HEK293T (cell line): ENCODE results near the gene FAM168B.

Experiments used
- CTCF ChIA-PET: fragments of 350-600 bp; formaldehyde crosslinking; extraction: SDS; loops from one replicate; lab custom pipeline; 2021; ENCODE audit warnings: antibody characterized with exemption, inconsistent platforms; lab: Yijun Ruan, JAX
- POLR2A ChIA-PET: fragments of 350-600 bp; formaldehyde crosslinking; extraction: SDS; loops from one replicate; lab custom pipeline; 2020; ENCODE audit warnings: antibody characterized with exemption, inconsistent platforms; lab: Yijun Ruan, JAX
- DNase-seq: peaks from one replicate; pipeline ENCODE4 v3.0.0; 2012; ENCODE audit warnings: mixed read lengths; ENCODE audit errors: extremely low spot score
- ARNT ChIP-seq: fragments of 450-650 bp; IDR thresholded peaks from 2 replicates; pipeline ENCODE4 v1.6.1; 2017; ENCODE audit warnings: mild to moderate bottlenecking
- BHLHE40 ChIP-seq: fragments of 450-650 bp; IDR thresholded peaks from 2 replicates; pipeline ENCODE4 v1.6.1; 2016; ENCODE audit warnings: mild to moderate bottlenecking, moderate library complexity, borderline replicate concordance
- CTBP1 ChIP-seq: fragments of 450-650 bp; IDR thresholded peaks from 2 replicates; pipeline ENCODE4 v1.6.1; 2016; ENCODE audit warnings: borderline replicate concordance
- ELF4 ChIP-seq: fragments of 450-650 bp; IDR thresholded peaks from 2 replicates; pipeline ENCODE4 v1.6.1; 2017; ENCODE audit warnings: antibody characterized with exemption
- FOXA1 ChIP-seq: fragments of 450-650 bp; IDR thresholded peaks from 2 replicates; pipeline ENCODE4 v1.6.1; 2016; ENCODE audit warnings: mild to moderate bottlenecking
- FOXK2 ChIP-seq: fragments of 450-650 bp; IDR thresholded peaks from 2 replicates; pipeline ENCODE4 v1.6.1; 2016; ENCODE audit warnings: mild to moderate bottlenecking
- FOXM1 ChIP-seq: fragments of 450-650 bp; IDR thresholded peaks from 2 replicates; pipeline ENCODE4 v1.6.1; 2017; ENCODE audit warnings: mild to moderate bottlenecking, borderline replicate concordance
- HDGF ChIP-seq: fragments of 450-650 bp; IDR thresholded peaks from 2 replicates; pipeline ENCODE4 v1.6.1; 2017; ENCODE audit warnings: antibody characterized with exemption, borderline replicate concordance
- L3MBTL2 ChIP-seq: fragments of 450-650 bp; conservative IDR thresholded peaks from 2 replicates; pipeline ENCODE4 v1.6.1; 2016; ENCODE audit warnings: mild to moderate bottlenecking
- LEF1 ChIP-seq: fragments of 450-650 bp; IDR thresholded peaks from 2 replicates; pipeline ENCODE4 v1.6.1; 2017; ENCODE audit warnings: mild to moderate bottlenecking, borderline replicate concordance
- NFRKB ChIP-seq: fragments of 450-650 bp; IDR thresholded peaks from 2 replicates; pipeline ENCODE4 v1.6.1; 2016; ENCODE audit warnings: mild to moderate bottlenecking, moderate library complexity
- SP1 ChIP-seq: fragments of 450-650 bp; IDR thresholded peaks from 2 replicates; pipeline ENCODE4 v1.6.1; 2017
- SUZ12 ChIP-seq: fragments of 450-650 bp; IDR thresholded peaks from 2 replicates; pipeline ENCODE4 v1.6.1; 2016; ENCODE audit warnings: mild to moderate bottlenecking
- TARDBP ChIP-seq: fragments of 450-650 bp; IDR thresholded peaks from 2 replicates; pipeline ENCODE4 v1.6.1; 2016
- ZNF384 ChIP-seq: fragments of 450-650 bp; IDR thresholded peaks from 2 replicates; pipeline ENCODE4 v1.6.1; 2016
- TF ChIP-seq, protein P1 (sequence below): fragments of 450-650 bp; IDR thresholded peaks from 2 replicates; pipeline ENCODE4 v1.6.1; 2016

Gene FAM168B

GRCh38 chr2:131058920-131059319, 34.3 kb downstream of the FAM168B start:
- no peak for DNase-seq
- CTCF ChIA-PET = no interaction called here
- POLR2A ChIA-PET = interaction anchor here (1.4 kb wide), 1 partner anchor 34 kb away, joined by 3 read pairs; the partner anchor contains the start of gene FAM168B
- TF ChIP-seq ARNT = no peak

DNA sequence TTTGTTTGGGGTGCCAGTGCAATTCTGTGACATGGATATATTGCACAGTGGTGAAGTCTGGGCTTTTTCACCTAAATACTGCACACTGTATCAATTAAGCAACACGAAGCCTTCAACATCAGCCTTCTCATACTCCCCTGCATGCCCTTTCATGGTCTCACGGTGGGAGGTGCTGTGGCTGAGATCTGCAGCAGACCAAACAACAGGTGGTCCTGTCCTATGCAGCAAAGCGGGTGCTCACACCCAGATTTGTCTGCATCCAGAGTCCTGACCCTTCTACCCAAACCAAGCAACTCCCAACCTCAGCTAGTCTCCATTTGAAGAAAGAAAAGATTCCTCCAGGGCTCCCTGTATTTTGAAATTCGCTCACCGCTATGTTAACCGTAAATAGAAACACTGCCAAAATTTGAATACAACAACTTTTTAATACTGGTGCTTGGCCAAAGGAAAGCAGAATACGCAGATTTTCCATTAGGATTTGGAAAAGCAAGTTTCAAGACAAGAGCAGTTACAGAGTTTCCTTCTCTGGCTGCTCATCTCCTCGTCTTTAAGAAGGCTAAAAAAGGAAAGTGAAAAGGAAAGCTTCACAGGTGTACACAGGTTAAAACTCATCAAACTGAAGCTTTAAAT, 34.9 kb downstream of the FAM168B start:
- ChIA-PET CTCF (no interaction called here), POLR2A (no interaction called here)

GRCh38 chr2:131056932-131057287, 36.4 kb downstream of the FAM168B start:
- ChIA-PET CTCF (no interaction called here), POLR2A (no interaction called here)
- DNase-seq = no peak
- no peak for TF ChIP-seq NFRKB
- no peak for TF ChIP-seq HDGF
- TF ChIP-seq L3MBTL2 = no peak
- no peak for TF ChIP-seq FOXM1
- TF ChIP-seq FOXK2 = no peak
- no peak for TF ChIP-seq FOXA1
- TF ChIP-seq SP1 = no peak
- TF ChIP-seq, protein P1, sequence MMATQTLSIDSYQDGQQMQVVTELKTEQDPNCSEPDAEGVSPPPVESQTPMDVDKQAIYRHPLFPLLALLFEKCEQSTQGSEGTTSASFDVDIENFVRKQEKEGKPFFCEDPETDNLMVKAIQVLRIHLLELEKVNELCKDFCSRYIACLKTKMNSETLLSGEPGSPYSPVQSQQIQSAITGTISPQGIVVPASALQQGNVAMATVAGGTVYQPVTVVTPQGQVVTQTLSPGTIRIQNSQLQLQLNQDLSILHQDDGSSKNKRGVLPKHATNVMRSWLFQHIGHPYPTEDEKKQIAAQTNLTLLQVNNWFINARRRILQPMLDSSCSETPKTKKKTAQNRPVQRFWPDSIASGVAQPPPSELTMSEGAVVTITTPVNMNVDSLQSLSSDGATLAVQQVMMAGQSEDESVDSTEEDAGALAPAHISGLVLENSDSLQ = no peak
- TF ChIP-seq TARDBP = no peak
- no peak for TF ChIP-seq LEF1

More for the DNA sequence above, 34.9 kb downstream of the FAM168B start:
- no peak for DNase-seq
- TF ChIP-seq HDGF = no peak
- TF ChIP-seq L3MBTL2 = no peak
- TF ChIP-seq NFRKB = no peak
- no peak for TF ChIP-seq SUZ12
- TF ChIP-seq BHLHE40 = no peak
- TF ChIP-seq SP1 = no peak
- TF ChIP-seq ZNF384 = no peak
- no peak for TF ChIP-seq ARNT

GRCh38 chr2:131056204-131056931, 36.9 kb downstream of the FAM168B start:
- DNase-seq = no peak
- CTCF ChIA-PET = no interaction called here
- no peak for TF ChIP-seq SUZ12
- TF ChIP-seq ZNF384 = no peak
- no peak for TF ChIP-seq LEF1
- no peak for TF ChIP-seq FOXM1
- TF ChIP-seq, protein P1 = no peak
- no peak for TF ChIP-seq FOXA1
- no peak for TF ChIP-seq CTBP1
- POLR2A ChIA-PET = no interaction called here

DNA sequence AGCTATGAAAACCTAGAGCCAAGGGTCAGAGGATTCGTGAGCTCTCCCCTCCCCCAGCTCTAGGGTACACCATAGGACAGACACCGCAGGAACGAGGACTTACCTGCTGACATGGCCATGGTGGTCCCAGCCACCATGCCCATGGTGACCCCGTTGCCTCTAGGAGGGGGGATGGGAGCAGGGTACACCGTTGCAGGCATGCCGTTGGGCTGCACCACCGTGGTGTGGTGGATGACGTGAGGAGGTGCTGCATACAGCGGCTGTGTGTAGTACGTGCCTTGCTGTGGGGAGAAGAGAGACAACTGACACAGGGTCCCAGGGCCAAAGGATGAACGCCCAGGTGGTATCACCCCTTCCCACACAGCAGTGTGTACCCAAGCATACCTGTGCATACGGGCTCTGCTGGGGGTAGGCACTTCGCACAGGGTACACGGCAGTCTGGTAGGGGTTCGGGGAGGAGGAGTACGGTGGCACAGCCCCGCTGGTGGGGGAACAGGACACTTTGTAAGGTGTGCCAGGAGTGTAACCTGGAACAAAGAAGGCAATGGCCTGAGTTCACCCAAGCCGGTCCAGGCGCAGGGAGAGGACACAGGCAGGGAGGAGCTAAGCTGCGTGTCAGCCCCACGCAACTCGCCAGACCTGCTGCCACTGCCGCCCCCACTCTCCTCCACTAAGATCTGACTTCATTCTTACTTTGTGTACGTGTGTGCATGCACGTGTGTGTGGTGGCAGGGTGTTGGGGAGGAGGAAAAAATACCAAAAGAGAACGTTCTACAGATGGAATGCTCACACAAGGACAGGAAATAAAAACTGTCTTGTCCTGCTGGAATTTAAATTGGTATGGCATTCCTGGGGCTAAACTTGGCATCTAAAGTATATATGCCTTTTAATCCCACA, 37.8 kb downstream of the FAM168B start:
- no peak for TF ChIP-seq LEF1
- TF ChIP-seq TARDBP = no peak
- TF ChIP-seq, protein P1 = no peak
- TF ChIP-seq HDGF = no peak
- TF ChIP-seq FOXA1 = no peak
- no peak for TF ChIP-seq ELF4
- no peak for DNase-seq
- POLR2A ChIA-PET = no interaction called here
- CTCF ChIA-PET = no interaction called here

DNA sequence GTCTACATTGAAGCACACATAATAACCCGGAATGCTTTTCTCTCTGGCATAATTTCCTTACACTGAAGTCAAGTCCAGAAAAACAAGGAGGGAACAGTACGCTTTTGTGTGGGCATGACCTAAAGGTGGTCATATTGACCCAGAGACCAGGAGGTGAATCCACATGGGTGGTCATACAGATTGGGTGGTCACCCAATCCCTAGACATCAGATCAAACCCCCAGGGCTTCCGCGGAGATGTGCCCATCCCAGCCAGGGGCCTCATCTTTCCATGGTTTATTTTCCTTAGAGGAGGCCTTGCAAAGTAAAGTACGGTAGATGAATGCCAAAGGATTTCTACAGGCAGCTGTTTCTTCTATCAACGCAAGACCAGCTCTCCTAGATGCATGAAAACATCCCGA, 38.8 kb downstream of the FAM168B start:
- POLR2A ChIA-PET = no interaction called here
- no peak for TF ChIP-seq LEF1
- no peak for TF ChIP-seq CTBP1
- no peak for TF ChIP-seq TARDBP
- no peak for TF ChIP-seq ZNF384
- no peak for TF ChIP-seq ELF4
- no peak for TF ChIP-seq NFRKB
- no peak for TF ChIP-seq FOXM1
- no peak for TF ChIP-seq ARNT
- no peak for TF ChIP-seq FOXK2
- no peak for TF ChIP-seq SUZ12
- TF ChIP-seq SP1 = no peak
- TF ChIP-seq L3MBTL2 = no peak
- no peak for TF ChIP-seq BHLHE40
- TF ChIP-seq, protein P1 = no peak
- TF ChIP-seq FOXA1 = no peak
- no peak for TF ChIP-seq HDGF
- DNase-seq = no peak
- CTCF ChIA-PET = no interaction called here
